ENCODE results near the gene FIGN.

Gene FIGN

GRCh38 chr2:163610817-163611556, 124.8 kb downstream of the FIGN start:
- Mint-ChIP-seq H3K27me3 (no peaks in the 10 kb centered on the region), H3K4me3 (no peak overlapping the region), H3K27ac (no peak overlapping the region), H3K4me1 (ENCODE audit: low read depth) (no peaks in the 10 kb centered on the region), H3K9me3 (no peaks in the 10 kb centered on the region), H3K36me3 (ENCODE audit: low read depth) (no peaks in the 10 kb centered on the region)
- no peak for DNase-seq

- Mint-ChIP-seq H3K4me3 (no peak overlapping the region), H3K27ac (no peak overlapping the region), H3K9me3 (no peaks in the 10 kb centered on the region), H3K36me3 (ENCODE audit: low read depth) (no peaks in the 10 kb centered on the region), H3K27me3 (no peaks in the 10 kb centered on the region), H3K4me1 (ENCODE audit: low read depth) (no peaks in the 10 kb centered on the region)
- no peak for DNase-seq
Measured at GRCh38 chr2:163607630-163608029, 128.2 kb downstream of the FIGN start.

GRCh38 chr2:163606878-163607277, 128.9 kb downstream of the FIGN start:
- Mint-ChIP-seq H3K9me3 (peaks cover 2% of the 10 kb centered on the region), H3K36me3 (ENCODE audit: low read depth) (no peaks in the 10 kb centered on the region), H3K4me1 (ENCODE audit: low read depth) (no peaks in the 10 kb centered on the region), H3K4me3 (no peak overlapping the region), H3K27ac (no peak overlapping the region), H3K27me3 (no peaks in the 10 kb centered on the region)
- no peak for DNase-seq

- peaks cover 2% of the 10 kb centered on the region for H3K9me3 Mint-ChIP-seq
- H3K27me3 Mint-ChIP-seq, result no peaks in the 10 kb centered on the region
- no peak overlapping the region for H3K27ac Mint-ChIP-seq
- no peaks in the 10 kb centered on the region for H3K36me3 Mint-ChIP-seq (ENCODE audit: low read depth)
- H3K4me3 Mint-ChIP-seq, result no peak overlapping the region
- no peaks in the 10 kb centered on the region for H3K4me1 Mint-ChIP-seq (ENCODE audit: low read depth)
- DNase-seq, result no peak
Measured at GRCh38 chr2:163605779-163606178, 130.0 kb downstream of the FIGN start.

GRCh38 chr2:163604941-163605555, 130.8 kb downstream of the FIGN start:
- DNase-seq, result no peak
- Mint-ChIP-seq H3K9me3 (peaks cover 2% of the 10 kb centered on the region), H3K27me3 (no peaks in the 10 kb centered on the region), H3K27ac (no peak overlapping the region), H3K4me1 (ENCODE audit: low read depth) (no peaks in the 10 kb centered on the region), H3K4me3 (no peak overlapping the region), H3K36me3 (ENCODE audit: low read depth) (no peaks in the 10 kb centered on the region)

- H3K36me3 Mint-ChIP-seq (ENCODE audit: low read depth), result no peaks in the 10 kb centered on the region
- no peaks in the 10 kb centered on the region for H3K4me1 Mint-ChIP-seq (ENCODE audit: low read depth)
- no peak overlapping the region for H3K27ac Mint-ChIP-seq
- H3K4me3 Mint-ChIP-seq, result no peak overlapping the region
- H3K27me3 Mint-ChIP-seq, result no peaks in the 10 kb centered on the region
- peaks cover 2% of the 10 kb centered on the region for H3K9me3 Mint-ChIP-seq
- DNase-seq, result no peak
Measured at GRCh38 chr2:163602196-163602595, 133.6 kb downstream of the FIGN start.

- H3K36me3 Mint-ChIP-seq (ENCODE audit: low read depth), result no peaks in the 10 kb centered on the region
- DNase-seq, result no peak
- peaks cover 2% of the 10 kb centered on the region for H3K9me3 Mint-ChIP-seq
- no peak overlapping the region for H3K4me3 Mint-ChIP-seq
- H3K27ac Mint-ChIP-seq, result no peak overlapping the region
- no peaks in the 10 kb centered on the region for H3K4me1 Mint-ChIP-seq (ENCODE audit: low read depth)
- no peaks in the 10 kb centered on the region for H3K27me3 Mint-ChIP-seq
Measured at GRCh38 chr2:163601377-163601776, 134.4 kb downstream of the FIGN start.

- no peaks in the 10 kb centered on the region for H3K27me3 Mint-ChIP-seq
- H3K27ac Mint-ChIP-seq, result no peak overlapping the region
- H3K4me3 Mint-ChIP-seq, result no peak overlapping the region
- no peak for DNase-seq
- H3K4me1 Mint-ChIP-seq (ENCODE audit: low read depth), result no peaks in the 10 kb centered on the region
- peaks cover 5% of the 10 kb centered on the region for H3K9me3 Mint-ChIP-seq
- no peaks in the 10 kb centered on the region for H3K36me3 Mint-ChIP-seq (ENCODE audit: low read depth)
Measured at GRCh38 chr2:163600801-163601200, 135.0 kb downstream of the FIGN start.

GRCh38 chr2:163595028-163595427, 140.8 kb downstream of the FIGN start:
- peaks cover 6% of the 10 kb centered on the region for H3K9me3 Mint-ChIP-seq
- no peaks in the 10 kb centered on the region for H3K4me1 Mint-ChIP-seq (ENCODE audit: low read depth)
- DNase-seq, result no peak
- H3K27me3 Mint-ChIP-seq, result no peaks in the 10 kb centered on the region
- no peaks in the 10 kb centered on the region for H3K36me3 Mint-ChIP-seq (ENCODE audit: low read depth)
- H3K4me3 Mint-ChIP-seq, result no peak overlapping the region
- no peak overlapping the region for H3K27ac Mint-ChIP-seq

- no peaks in the 10 kb centered on the region for H3K4me1 Mint-ChIP-seq (ENCODE audit: low read depth)
- DNase-seq, result no peak
- no peaks in the 10 kb centered on the region for H3K27me3 Mint-ChIP-seq
- peaks cover 6% of the 10 kb centered on the region for H3K9me3 Mint-ChIP-seq
- H3K4me3 Mint-ChIP-seq, result no peak overlapping the region
- no peak overlapping the region for H3K27ac Mint-ChIP-seq
- no peaks in the 10 kb centered on the region for H3K36me3 Mint-ChIP-seq (ENCODE audit: low read depth)
Measured at GRCh38 chr2:163594497-163594896, 141.3 kb downstream of the FIGN start.

- no peaks in the 10 kb centered on the region for H3K27me3 Mint-ChIP-seq
- H3K9me3 Mint-ChIP-seq, result peaks cover 6% of the 10 kb centered on the region
- H3K4me1 Mint-ChIP-seq (ENCODE audit: low read depth), result no peaks in the 10 kb centered on the region
- no peaks in the 10 kb centered on the region for H3K36me3 Mint-ChIP-seq (ENCODE audit: low read depth)
- H3K27ac Mint-ChIP-seq, result no peak overlapping the region
- DNase-seq, result no peak
- no peak overlapping the region for H3K4me3 Mint-ChIP-seq
Measured at GRCh38 chr2:163593982-163594381, 141.8 kb downstream of the FIGN start.

- Mint-ChIP-seq H3K27me3 (no peaks in the 10 kb centered on the region), H3K36me3 (ENCODE audit: low read depth) (no peaks in the 10 kb centered on the region), H3K27ac (no peak overlapping the region), H3K4me3 (no peak overlapping the region), H3K4me1 (ENCODE audit: low read depth) (no peaks in the 10 kb centered on the region), H3K9me3 (peaks cover 6% of the 10 kb centered on the region)
- no peak for DNase-seq
Measured at GRCh38 chr2:163592954-163593622, 142.7 kb downstream of the FIGN start.

- H3K27ac Mint-ChIP-seq, result no peak overlapping the region
Measured at GRCh38 chr2:163591461-163591860, 144.3 kb downstream of the FIGN start.

GRCh38 chr2:163580757-163581156, 155.1 kb downstream of the FIGN start:
- Mint-ChIP-seq H3K4me1 (ENCODE audit: low read depth) (no peaks in the 10 kb centered on the region), H3K36me3 (ENCODE audit: low read depth) (no peaks in the 10 kb centered on the region), H3K4me3 (no peak overlapping the region), H3K9me3 (peaks cover 6% of the 10 kb centered on the region), H3K27me3 (no peaks in the 10 kb centered on the region), H3K27ac (no peak overlapping the region)
- DNase-seq, result no peak

More at GRCh38 chr2:163591461-163591860, 144.3 kb downstream of the FIGN start:
- Mint-ChIP-seq H3K4me3 (no peak overlapping the region), H3K36me3 (ENCODE audit: low read depth) (no peaks in the 10 kb centered on the region), H3K9me3 (peaks cover 8% of the 10 kb centered on the region), H3K27me3 (no peaks in the 10 kb centered on the region), H3K4me1 (ENCODE audit: low read depth) (no peaks in the 10 kb centered on the region)
- DNase-seq, result no peak

GRCh38 chr2:163574309-163574708, 161.5 kb downstream of the FIGN start:
- Mint-ChIP-seq H3K27ac (no peak overlapping the region), H3K4me3 (no peak overlapping the region), H3K36me3 (ENCODE audit: low read depth) (no peaks in the 10 kb centered on the region), H3K27me3 (no peaks in the 10 kb centered on the region), H3K9me3 (peaks cover 4% of the 10 kb centered on the region), H3K4me1 (ENCODE audit: low read depth) (no peaks in the 10 kb centered on the region)
- no peak for DNase-seq

Data from activated T-cell treated with anti-CD3 and anti-CD28 coated beads, Interleukin-2, amount 50 U/mL, for 24 hours (primary cell).